ENCODE results near the gene TUBB6.

DNA sequence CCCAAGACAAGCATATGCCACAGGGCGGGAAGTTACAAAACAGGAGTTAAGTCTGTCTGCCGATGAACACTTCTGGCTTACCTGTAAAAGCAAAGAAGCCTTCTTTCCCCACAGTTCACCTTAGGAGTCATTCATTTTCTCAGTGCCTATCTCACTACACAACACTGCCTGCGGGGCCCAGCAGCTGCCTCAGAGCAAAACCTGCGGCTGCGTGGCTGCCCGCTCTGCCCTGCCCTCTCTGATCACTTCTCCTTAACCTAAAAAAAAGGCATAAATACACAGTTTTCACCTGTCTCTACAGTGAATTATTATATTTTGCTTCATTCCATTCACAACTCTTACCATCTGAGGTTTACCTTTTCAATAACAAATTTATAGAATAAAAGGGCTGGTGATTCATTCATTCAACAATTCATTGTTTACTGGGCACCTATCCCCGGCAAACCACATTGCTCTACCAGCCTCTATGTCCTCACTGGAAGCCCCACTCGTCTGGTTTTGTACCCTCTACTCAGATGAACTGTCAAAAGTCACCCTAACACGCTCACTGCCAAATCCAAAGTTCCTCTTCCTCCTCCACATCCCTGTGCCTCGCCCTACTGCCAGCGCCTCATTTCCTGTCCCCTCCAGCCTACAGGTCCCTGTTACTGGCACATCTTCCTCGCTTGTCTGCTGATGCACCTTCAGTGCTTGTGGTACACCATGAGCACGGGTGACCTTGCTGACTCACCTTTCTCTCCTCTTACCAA is 37.6 kb downstream of the TUBB6 start:
- TF ChIP-seq, protein P1, sequence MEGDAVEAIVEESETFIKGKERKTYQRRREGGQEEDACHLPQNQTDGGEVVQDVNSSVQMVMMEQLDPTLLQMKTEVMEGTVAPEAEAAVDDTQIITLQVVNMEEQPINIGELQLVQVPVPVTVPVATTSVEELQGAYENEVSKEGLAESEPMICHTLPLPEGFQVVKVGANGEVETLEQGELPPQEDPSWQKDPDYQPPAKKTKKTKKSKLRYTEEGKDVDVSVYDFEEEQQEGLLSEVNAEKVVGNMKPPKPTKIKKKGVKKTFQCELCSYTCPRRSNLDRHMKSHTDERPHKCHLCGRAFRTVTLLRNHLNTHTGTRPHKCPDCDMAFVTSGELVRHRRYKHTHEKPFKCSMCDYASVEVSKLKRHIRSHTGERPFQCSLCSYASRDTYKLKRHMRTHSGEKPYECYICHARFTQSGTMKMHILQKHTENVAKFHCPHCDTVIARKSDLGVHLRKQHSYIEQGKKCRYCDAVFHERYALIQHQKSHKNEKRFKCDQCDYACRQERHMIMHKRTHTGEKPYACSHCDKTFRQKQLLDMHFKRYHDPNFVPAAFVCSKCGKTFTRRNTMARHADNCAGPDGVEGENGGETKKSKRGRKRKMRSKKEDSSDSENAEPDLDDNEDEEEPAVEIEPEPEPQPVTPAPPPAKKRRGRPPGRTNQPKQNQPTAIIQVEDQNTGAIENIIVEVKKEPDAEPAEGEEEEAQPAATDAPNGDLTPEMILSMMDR (IDR thresholded peaks at IDR 0.05), result no peak
- TF ChIP-seq POLR2A (IDR thresholded peaks at IDR 0.05), result no peak
- TF ChIP-seq POLR2AphosphoS5 (IDR thresholded peaks at IDR 0.05), result no peak

Data from transverse colon (tissue), 4 donors.